ENCODE measurements around the gene OR51B2.

The OR51B2 gene

GRCh38 chr11:5276697-5277096, 47.4 kb downstream of the OR51B2 start:
- no peaks in the 10 kb centered on the region for H3K36me3 ChIP-seq (replicated peaks; ENCODE audit: insufficient read depth, low read length)
- H3K4me1 ChIP-seq (ENCODE audit: low read length): peaks cover 11% of the 10 kb centered on the region; the same call in 1 of the 2 replicates
- no peaks in the 10 kb centered on the region for H3F3A ChIP-seq (ENCODE audit: insufficient read depth, low read length)
- H2AFZ ChIP-seq (ENCODE audit: low read length): no peak overlapping the region
- no peak overlapping the region for H3K4me3 ChIP-seq (ENCODE audit: low read length)
- H4K20me1 ChIP-seq (ENCODE audit: insufficient read depth, low read length): no peaks in the 10 kb centered on the region
- no peaks in the 10 kb centered on the region for H3K9me3 ChIP-seq (replicated peaks; ENCODE audit: insufficient read depth, low read length)
- no peaks in the 10 kb centered on the region for H3K9me2 ChIP-seq (replicated peaks; ENCODE audit: insufficient read depth, low read length)
- no peaks in the 10 kb centered on the region for H3K79me2 ChIP-seq (ENCODE audit: low read length)
- H3K9ac ChIP-seq (ENCODE audit: low read length): no peak overlapping the region
- no peak overlapping the region for H3K4me2 ChIP-seq (ENCODE audit: low read depth, low read length)
- no peak for DNase-seq
- H3K27me3 ChIP-seq (replicated peaks; ENCODE audit: insufficient read depth, low read length): no peaks in the 10 kb centered on the region
- no peak overlapping the region for H3K27ac ChIP-seq (ENCODE audit: low read length)
- TF ChIP-seq CTCF (IDR thresholded peaks at IDR 0.05; ENCODE audit: low read length): no peak

GRCh38 chr11:5275369-5276110, 48.6 kb downstream of the OR51B2 start:
- H3K9ac ChIP-seq (ENCODE audit: low read length): no peak overlapping the region
- H3F3A ChIP-seq (ENCODE audit: insufficient read depth, low read length): no peaks in the 10 kb centered on the region
- H3K9me3 ChIP-seq (replicated peaks; ENCODE audit: insufficient read depth, low read length): no peaks in the 10 kb centered on the region
- no peaks in the 10 kb centered on the region for H4K20me1 ChIP-seq (ENCODE audit: insufficient read depth, low read length)
- no peak overlapping the region for H3K27ac ChIP-seq (ENCODE audit: low read length)
- no peak overlapping the region for H3K4me3 ChIP-seq (ENCODE audit: low read length)
- H2AFZ ChIP-seq (ENCODE audit: low read length): no peak overlapping the region
- H3K4me2 ChIP-seq (ENCODE audit: low read depth, low read length): no peak overlapping the region
- DNase-seq: no peak
- TF ChIP-seq EZH2 (optimal IDR thresholded peaks at IDR 0.05; ENCODE audit: low read depth, low read length): no peak
- no peak for TF ChIP-seq EZH2phosphoT487 (IDR thresholded peaks at IDR 0.05; ENCODE audit: low read length)
- TF ChIP-seq CTCF (IDR thresholded peaks at IDR 0.05; ENCODE audit: low read length): no peak
- no peaks in the 10 kb centered on the region for H3K9me2 ChIP-seq (replicated peaks; ENCODE audit: insufficient read depth, low read length)
- no peaks in the 10 kb centered on the region for H3K36me3 ChIP-seq (replicated peaks; ENCODE audit: insufficient read depth, low read length)
- no peaks in the 10 kb centered on the region for H3K27me3 ChIP-seq (replicated peaks; ENCODE audit: insufficient read depth, low read length)
- peaks cover 7% of the 10 kb centered on the region; the same call in 1 of the 2 replicates for H3K4me1 ChIP-seq (ENCODE audit: low read length)
- H3K79me2 ChIP-seq (ENCODE audit: low read length): no peaks in the 10 kb centered on the region

GRCh38 chr11:5274395-5274794, 49.7 kb downstream of the OR51B2 start:
- no peak for DNase-seq
- H3K4me2 ChIP-seq (ENCODE audit: low read depth, low read length): no peak overlapping the region
- H2AFZ ChIP-seq (ENCODE audit: low read length): no peak overlapping the region
- no peak for TF ChIP-seq EZH2phosphoT487 (IDR thresholded peaks at IDR 0.05; ENCODE audit: low read length)
- TF ChIP-seq CTCF (IDR thresholded peaks at IDR 0.05; ENCODE audit: low read length): no peak
- TF ChIP-seq EZH2 (optimal IDR thresholded peaks at IDR 0.05; ENCODE audit: low read depth, low read length): no peak
- H3K4me3 ChIP-seq (ENCODE audit: low read length): no peak overlapping the region
- no peaks in the 10 kb centered on the region for H3K27me3 ChIP-seq (replicated peaks; ENCODE audit: insufficient read depth, low read length)
- no peaks in the 10 kb centered on the region for H3F3A ChIP-seq (ENCODE audit: insufficient read depth, low read length)
- no peaks in the 10 kb centered on the region for H3K9me2 ChIP-seq (replicated peaks; ENCODE audit: insufficient read depth, low read length)
- no peak overlapping the region for H3K27ac ChIP-seq (ENCODE audit: low read length)
- H3K9me3 ChIP-seq (replicated peaks; ENCODE audit: insufficient read depth, low read length): no peaks in the 10 kb centered on the region
- no peaks in the 10 kb centered on the region for H3K36me3 ChIP-seq (replicated peaks; ENCODE audit: insufficient read depth, low read length)
- H3K79me2 ChIP-seq (ENCODE audit: low read length): no peaks in the 10 kb centered on the region
- H3K9ac ChIP-seq (ENCODE audit: low read length): no peak overlapping the region
- H3K4me1 ChIP-seq (ENCODE audit: low read length): no peaks in the 10 kb centered on the region
- H4K20me1 ChIP-seq (ENCODE audit: insufficient read depth, low read length): no peaks in the 10 kb centered on the region

Measured in MM.1S (cell line).